ENCODE results near the gene PHF10.
"Not testable (repeated sequence)": the region's sequence is repeated elsewhere in the genome, so short reads cannot be mapped to it uniquely, and the experiment has no call there.

PHF10 gene

GRCh38 chr6:169700296-169700695 is 24.0 kb downstream of the PHF10 start:
- no peak for TF ChIP-seq CTCF (IDR thresholded peaks at IDR 0.05; ENCODE audit: low read depth, low read length)
- peak in 1 of 2 donors; percentile 20 for DNase-seq (ENCODE audit: low read depth in 2 of 2)
- no peak overlapping the region for H3K4me3 ChIP-seq (replicated peaks in 1 of 2; ENCODE audit: low read depth in 2 of 2, low read length in 2 of 2)

GRCh38 chr6:169697115-169697514 is 27.2 kb downstream of the PHF10 start:
- peak; percentile 62 for TF ChIP-seq CTCF (IDR thresholded peaks at IDR 0.05; ENCODE audit: low read depth, low read length)
- not testable (repeated sequence) for H3K4me3 ChIP-seq (replicated peaks in 1 of 2; ENCODE audit: low read depth in 2 of 2, low read length in 2 of 2)
- peak; percentile 12 to 45 for DNase-seq (ENCODE audit: low read depth in 2 of 2)

- no peak overlapping the region for H3K4me3 ChIP-seq (replicated peaks in 1 of 2; ENCODE audit: low read depth in 2 of 2, low read length in 2 of 2)
- no peak for DNase-seq (ENCODE audit: low read depth in 2 of 2)
- TF ChIP-seq CTCF (IDR thresholded peaks at IDR 0.05; ENCODE audit: low read depth, low read length), result no peak
Observed at GRCh38 chr6:169695131-169695530, 29.2 kb downstream of the PHF10 start.

GRCh38 chr6:169692516-169692915 is 31.8 kb downstream of the PHF10 start:
- TF ChIP-seq CTCF (IDR thresholded peaks at IDR 0.05; ENCODE audit: low read depth, low read length), result no peak
- peak in 1 of 2 donors; percentile 51 for DNase-seq (ENCODE audit: low read depth in 2 of 2)
- no peak overlapping the region for H3K4me3 ChIP-seq (replicated peaks in 1 of 2; ENCODE audit: low read depth in 2 of 2, low read length in 2 of 2)

- H3K4me3 ChIP-seq (replicated peaks in 1 of 2; ENCODE audit: low read depth in 2 of 2, low read length in 2 of 2), result no peak overlapping the region
- no peak for DNase-seq (ENCODE audit: low read depth in 2 of 2)
- no peak for TF ChIP-seq CTCF (IDR thresholded peaks at IDR 0.05; ENCODE audit: low read depth, low read length)
Observed at GRCh38 chr6:169691260-169691659, 33.0 kb downstream of the PHF10 start.

GRCh38 chr6:169689287-169689686 is 35.0 kb downstream of the PHF10 start:
- peak; percentile 65 for DNase-seq (ENCODE audit: low read depth in 2 of 2)
- no peak for TF ChIP-seq CTCF (IDR thresholded peaks at IDR 0.05; ENCODE audit: low read depth, low read length)
- H3K4me3 ChIP-seq (replicated peaks in 1 of 2; ENCODE audit: low read depth in 2 of 2, low read length in 2 of 2), result no peak overlapping the region

- no peak for TF ChIP-seq CTCF (IDR thresholded peaks at IDR 0.05; ENCODE audit: low read depth, low read length)
- no peak overlapping the region for H3K4me3 ChIP-seq (replicated peaks in 1 of 2; ENCODE audit: low read depth in 2 of 2, low read length in 2 of 2)
- DNase-seq (ENCODE audit: low read depth in 2 of 2), result no peak
Observed at GRCh38 chr6:169685860-169686259, 38.4 kb downstream of the PHF10 start.
